Progenitor cell of endocrine pancreas (in vitro differentiated cells): ENCODE measurements around the gene ARG2. TPM values are rescaled to one million over a fixed set of nuclear protein-coding genes. Genes with fewer than 3 reads are reported as not detected.

Experiments used
- DNase-seq: peaks from one replicate; pipeline ENCODE4 v3.0.0; 2021; ENCODE audit warnings: low spot score; ENCODE audit not compliant: unreplicated experiment
- H3K27ac Mint-ChIP-seq: 2 replicates; pipeline ENCODE4 v1.8.0; 2021; ENCODE audit warnings: mild to moderate bottlenecking, moderate library complexity, mixed read lengths
- H3K27me3 Mint-ChIP-seq: 2 replicates; pipeline ENCODE4 v1.8.0; 2021; ENCODE audit warnings: mixed read lengths
- H3K36me3 Mint-ChIP-seq: 2 replicates; pipeline ENCODE4 v1.8.0; 2022; ENCODE audit warnings: mixed read lengths; ENCODE audit not compliant: insufficient read depth
- H3K4me1 Mint-ChIP-seq: 2 replicates; pipeline ENCODE4 v1.8.0; 2021; ENCODE audit warnings: low read depth, mixed read lengths
- H3K4me3 Mint-ChIP-seq: 2 replicates; pipeline ENCODE4 v1.8.0; 2021; ENCODE audit warnings: low read depth, mild to moderate bottlenecking, moderate library complexity, mixed read lengths
- H3K9me3 Mint-ChIP-seq: 2 replicates; pipeline ENCODE4 v1.8.0; 2021; ENCODE audit warnings: low read depth, mixed read lengths
- total RNA-seq: library from RNA; stranded (reverse); gene quantifications from 2 replicates; pipeline ENCODE4 v1.2.1, GENCODE V29; 2021
- TF ChIP-seq, protein P1 (sequence below): fragments of 200-600 bp; sonication (generic); IDR thresholded peaks from one replicate; pipeline ENCODE4 v1.5.0; 2021; ENCODE audit warnings: antibody characterized with exemption, mild to moderate bottlenecking; ENCODE audit not compliant: unreplicated experiment

ARG2 gene
- total RNA-seq, 1 donor from 2014 or later, result 25.1 TPM

DNA sequence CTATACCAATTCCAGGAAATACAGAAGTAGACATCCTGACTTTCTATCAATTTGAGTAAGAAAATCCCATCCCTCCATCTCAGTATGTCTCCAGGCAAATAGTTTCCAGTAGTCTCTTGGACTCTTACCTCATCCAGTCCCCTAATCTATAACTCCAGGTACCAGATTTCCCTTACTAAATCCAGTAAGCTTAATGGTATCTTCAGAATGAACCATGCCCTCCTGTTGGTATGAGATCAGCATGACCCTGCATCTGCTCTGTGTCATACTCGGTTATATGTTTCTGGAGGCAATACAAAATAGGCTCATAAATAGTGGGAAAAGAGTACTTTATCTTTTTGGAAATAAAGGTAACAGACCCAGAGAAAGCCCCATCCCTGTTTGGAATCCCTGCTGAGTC is 38.1 kb upstream of the ARG2 start:
- no peak overlapping the region for H3K4me3 Mint-ChIP-seq
- no peak overlapping the region for H3K27ac Mint-ChIP-seq
- H3K36me3 Mint-ChIP-seq, result peaks cover 16% of the 10 kb centered on the region
- no peak for DNase-seq
- TF ChIP-seq, protein P1, sequence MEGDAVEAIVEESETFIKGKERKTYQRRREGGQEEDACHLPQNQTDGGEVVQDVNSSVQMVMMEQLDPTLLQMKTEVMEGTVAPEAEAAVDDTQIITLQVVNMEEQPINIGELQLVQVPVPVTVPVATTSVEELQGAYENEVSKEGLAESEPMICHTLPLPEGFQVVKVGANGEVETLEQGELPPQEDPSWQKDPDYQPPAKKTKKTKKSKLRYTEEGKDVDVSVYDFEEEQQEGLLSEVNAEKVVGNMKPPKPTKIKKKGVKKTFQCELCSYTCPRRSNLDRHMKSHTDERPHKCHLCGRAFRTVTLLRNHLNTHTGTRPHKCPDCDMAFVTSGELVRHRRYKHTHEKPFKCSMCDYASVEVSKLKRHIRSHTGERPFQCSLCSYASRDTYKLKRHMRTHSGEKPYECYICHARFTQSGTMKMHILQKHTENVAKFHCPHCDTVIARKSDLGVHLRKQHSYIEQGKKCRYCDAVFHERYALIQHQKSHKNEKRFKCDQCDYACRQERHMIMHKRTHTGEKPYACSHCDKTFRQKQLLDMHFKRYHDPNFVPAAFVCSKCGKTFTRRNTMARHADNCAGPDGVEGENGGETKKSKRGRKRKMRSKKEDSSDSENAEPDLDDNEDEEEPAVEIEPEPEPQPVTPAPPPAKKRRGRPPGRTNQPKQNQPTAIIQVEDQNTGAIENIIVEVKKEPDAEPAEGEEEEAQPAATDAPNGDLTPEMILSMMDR, result no peak
- H3K9me3 Mint-ChIP-seq, result no peaks in the 10 kb centered on the region
- H3K27me3 Mint-ChIP-seq, result no peaks in the 10 kb centered on the region
- peaks cover 9% of the 10 kb centered on the region for H3K4me1 Mint-ChIP-seq

DNA sequence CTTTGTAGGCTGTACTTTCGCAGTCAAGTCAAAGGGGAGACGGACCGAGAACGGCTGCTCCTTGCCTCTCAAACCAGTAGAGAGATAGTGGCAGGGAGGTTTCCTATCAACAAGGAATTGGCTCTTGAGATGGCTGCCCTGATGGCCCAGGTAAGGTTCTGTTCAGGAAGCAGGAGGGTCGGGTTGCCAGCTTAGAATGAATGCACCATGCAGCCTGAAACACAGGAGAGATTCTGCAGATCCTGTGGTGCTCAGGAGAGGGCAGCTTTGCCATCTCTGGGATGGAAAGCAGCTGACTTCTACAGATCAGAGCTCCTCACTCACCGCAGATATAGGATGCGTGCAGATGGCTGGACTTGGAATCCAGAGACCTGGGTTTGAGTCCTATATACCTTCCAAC is 37.7 kb upstream of the ARG2 start:
- Mint-ChIP-seq H3K4me3 (no peak overlapping the region), H3K36me3 (peaks cover 16% of the 10 kb centered on the region), H3K27ac (no peak overlapping the region), H3K27me3 (no peaks in the 10 kb centered on the region), H3K4me1 (peaks cover 4% of the 10 kb centered on the region), H3K9me3 (no peaks in the 10 kb centered on the region)
- TF ChIP-seq, protein P1, result no peak
- no peak for DNase-seq

DNA sequence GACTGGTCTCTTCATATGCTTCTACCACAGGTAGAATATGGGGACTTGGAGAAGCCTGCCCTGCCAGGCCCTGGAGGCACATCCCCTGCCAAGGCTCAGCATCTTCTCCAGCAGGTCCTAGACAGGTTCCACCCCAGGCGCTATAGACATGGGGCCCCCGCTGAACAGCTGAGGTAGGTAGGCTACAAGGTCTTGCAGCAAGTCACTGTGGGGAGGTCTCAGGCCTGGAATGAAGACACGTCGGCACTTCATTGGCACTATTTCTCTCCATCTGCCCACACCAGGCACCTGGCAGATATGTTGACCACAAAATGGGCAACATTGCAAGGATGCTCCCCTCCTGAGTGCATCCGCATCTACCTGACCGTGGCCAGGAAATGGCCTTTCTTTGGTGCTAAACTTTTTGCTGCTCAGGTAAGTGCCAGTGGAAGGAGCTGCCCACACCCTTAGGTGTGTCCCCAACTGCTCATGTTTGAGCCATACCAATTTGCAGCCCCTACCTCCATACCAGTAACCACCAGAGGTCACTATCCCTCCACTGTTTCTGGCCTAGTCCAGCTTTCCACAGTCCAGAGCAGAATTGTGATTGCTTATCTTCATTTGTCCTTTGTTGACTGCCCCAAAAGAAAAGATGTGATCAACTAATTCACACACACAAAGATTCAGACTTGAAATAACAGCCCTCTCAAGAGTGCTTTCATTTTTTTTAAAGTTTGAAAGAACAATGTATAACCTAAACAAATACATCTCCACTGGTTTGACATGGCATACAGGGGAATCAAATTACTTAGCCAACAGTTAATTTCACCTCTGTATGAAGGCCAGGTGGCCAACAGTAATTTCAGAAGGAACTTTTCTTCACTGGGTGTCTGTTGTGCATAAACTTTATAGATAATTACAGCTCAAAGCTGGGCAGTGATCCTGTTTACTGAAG is 35.7 kb upstream of the ARG2 start:
- no peak overlapping the region for H3K27ac Mint-ChIP-seq
- peak; percentile 32 for DNase-seq
- H3K36me3 Mint-ChIP-seq, result peaks cover 21% of the 10 kb centered on the region
- TF ChIP-seq, protein P1, result peak; percentile 79
- no peaks in the 10 kb centered on the region for H3K4me1 Mint-ChIP-seq
- no peaks in the 10 kb centered on the region for H3K27me3 Mint-ChIP-seq
- H3K9me3 Mint-ChIP-seq, result no peaks in the 10 kb centered on the region
- no peak overlapping the region for H3K4me3 Mint-ChIP-seq

DNA sequence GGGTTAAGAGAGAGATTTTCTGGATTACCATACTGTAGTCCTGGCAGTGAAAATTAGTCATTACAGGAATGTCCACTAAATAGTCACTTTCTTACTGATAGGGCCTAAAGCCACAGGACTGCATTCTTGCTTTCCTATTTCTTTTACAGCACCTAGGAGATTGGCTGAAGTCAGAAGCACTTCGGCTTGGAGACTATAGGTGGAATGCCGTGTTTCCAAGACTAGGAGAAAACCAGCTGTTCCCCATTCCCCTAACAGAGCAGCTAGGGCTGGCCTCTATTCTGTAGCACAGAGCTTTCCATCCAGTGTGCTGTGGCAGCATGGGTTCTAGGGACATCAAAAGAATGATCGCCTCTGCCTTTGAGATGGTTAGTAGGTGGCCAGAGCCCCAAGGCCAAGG is 34.7 kb upstream of the ARG2 start:
- Mint-ChIP-seq H3K27ac (no peak overlapping the region), H3K27me3 (no peaks in the 10 kb centered on the region), H3K4me1 (no peaks in the 10 kb centered on the region), H3K4me3 (no peak overlapping the region), H3K9me3 (no peaks in the 10 kb centered on the region), H3K36me3 (peaks cover 19% of the 10 kb centered on the region)
- TF ChIP-seq, protein P1, result no peak
- no peak for DNase-seq

DNA sequence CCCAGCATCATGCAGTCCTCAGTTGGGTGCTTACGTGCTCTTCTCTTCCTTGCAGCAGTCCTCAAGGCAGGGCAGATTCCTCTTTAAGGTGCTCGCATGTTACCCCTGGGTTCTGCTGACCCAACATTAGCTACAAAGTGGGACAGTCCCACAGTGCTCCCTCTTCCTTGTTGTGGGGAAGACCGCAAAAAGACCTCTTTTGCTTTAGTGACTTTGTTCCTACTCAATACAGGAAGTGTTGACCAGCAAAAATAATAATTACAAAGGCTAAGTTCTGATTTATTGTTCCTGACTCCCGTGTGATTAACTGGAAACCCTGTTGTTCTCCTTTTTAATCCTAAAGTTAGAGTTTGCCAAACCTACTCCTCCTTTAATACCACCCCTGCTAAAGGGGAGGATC is 33.4 kb upstream of the ARG2 start:
- H3K36me3 Mint-ChIP-seq, result peaks cover 17% of the 10 kb centered on the region

More for the DNA sequence above, 33.4 kb upstream of the ARG2 start:
- Mint-ChIP-seq H3K27me3 (no peaks in the 10 kb centered on the region), H3K4me1 (no peaks in the 10 kb centered on the region), H3K4me3 (no peak overlapping the region), H3K9me3 (no peaks in the 10 kb centered on the region), H3K27ac (no peak overlapping the region)
- TF ChIP-seq, protein P1, result no peak
- no peak for DNase-seq
